GM21515 (cell line): ENCODE results near the gene ERBB4.

Experiments
- ATAC-seq: cut with Tn5 transposase; IDR thresholded peaks from one replicate; pipeline ENCODE4 v1.9.1; 2021; ENCODE audit not compliant: unreplicated experiment

Gene ERBB4

DNA sequence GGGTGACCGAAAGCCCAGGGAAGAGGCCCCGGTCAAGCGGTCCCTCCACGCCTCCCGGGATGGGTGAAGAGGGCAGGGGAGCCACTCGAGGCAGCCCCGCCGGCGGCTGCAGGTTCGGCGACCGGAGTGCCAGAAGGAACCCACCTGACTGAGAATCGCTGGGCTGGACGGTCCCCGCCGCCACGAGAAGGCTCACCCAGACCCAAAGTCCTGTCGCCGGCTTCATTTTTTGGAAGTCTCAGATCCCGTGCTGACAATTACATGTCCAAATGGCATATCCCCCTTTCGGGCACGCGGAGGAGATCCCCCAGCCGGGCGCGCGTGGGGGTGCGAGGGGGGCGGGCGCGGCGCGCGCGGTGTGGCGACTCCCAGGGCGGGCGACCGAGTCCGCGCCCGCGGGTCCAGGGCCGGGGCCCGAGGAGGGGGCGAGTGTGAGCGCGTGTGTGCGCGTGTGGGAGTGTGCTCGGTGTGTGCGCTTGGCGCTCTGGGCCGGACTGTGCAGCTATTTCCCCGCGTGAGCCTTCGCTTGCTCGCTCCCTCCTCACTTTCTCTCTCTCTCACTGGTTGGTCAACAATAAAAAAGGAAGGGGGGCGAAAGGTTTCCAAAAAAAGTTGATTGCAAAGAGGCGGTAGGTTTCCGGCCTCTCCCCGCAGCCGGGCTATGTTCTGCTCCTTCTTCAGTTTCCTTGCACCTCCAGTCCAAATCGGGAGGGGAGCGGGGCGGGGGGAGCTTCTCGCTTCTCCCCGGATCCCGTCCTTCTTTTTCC lies at the start of gene ERBB4:
Gene ERBB4, minus strand, starts transcription at position 498 of the 767 bp plus-strand sequence. Its CDS starts 272 bp downstream, at position 226.
- no peak for ATAC-seq

DNA sequence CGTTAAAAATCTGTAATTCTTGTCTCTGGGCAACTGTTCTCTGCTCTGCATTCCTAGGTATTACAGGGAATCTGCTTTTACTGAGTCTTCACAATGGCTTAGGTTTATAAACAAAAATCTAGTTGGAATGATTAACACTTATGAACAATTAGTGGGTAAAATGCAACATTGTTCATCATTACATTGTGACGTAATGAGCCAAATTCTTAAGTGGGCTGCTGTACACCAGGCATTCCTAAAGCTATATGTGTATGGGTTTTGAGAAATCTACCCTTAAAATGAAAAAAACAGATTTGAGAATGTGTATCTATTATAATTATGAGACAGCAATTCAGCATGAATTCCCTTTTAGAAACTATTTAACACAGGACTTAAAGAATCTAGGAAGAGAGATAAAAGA lies 41.5 kb upstream of the ERBB4 start:
- ATAC-seq: no peak

GRCh38 chr2:212556296-212556695 lies 17.7 kb upstream of the ERBB4 start:
- ATAC-seq: no peak

DNA sequence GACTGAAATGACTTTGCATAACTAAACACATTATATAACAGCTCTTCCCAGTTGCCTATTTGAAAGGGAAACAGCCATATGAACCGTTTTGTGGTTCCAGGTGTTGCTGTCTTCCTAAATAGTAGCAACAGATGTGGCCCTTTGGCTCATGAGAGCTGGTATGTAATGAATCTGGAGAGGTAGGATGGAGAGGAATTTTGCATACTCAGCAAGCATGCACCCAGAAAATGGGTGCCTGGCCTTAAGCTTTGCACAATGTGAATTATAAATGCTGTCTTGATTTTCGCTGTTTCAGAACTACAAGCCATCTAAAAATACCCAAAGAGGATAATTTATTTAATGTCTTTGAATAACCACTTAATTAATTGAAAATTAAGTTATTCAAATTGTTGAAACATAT lies 15.6 kb upstream of the ERBB4 start:
- no peak for ATAC-seq

DNA sequence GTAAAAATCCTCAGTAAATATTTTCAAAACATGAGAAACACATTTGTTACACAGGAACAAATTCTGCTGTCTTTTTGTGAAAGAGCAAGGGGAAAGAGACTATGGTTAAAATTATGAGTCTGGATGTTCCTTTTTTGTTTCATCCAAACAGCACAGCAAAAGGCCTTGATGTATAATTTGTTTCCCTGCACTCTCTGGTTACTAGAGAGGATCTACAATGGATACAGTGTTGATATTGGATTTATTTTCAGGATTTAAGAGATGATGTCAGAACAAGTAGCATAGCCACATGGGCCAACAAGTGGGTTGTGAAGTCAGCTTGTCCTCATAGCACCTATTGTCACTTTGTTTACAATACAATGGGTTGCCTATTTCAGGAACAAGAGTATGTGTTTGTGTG lies 11.3 kb upstream of the ERBB4 start:
- ATAC-seq: no peak

DNA sequence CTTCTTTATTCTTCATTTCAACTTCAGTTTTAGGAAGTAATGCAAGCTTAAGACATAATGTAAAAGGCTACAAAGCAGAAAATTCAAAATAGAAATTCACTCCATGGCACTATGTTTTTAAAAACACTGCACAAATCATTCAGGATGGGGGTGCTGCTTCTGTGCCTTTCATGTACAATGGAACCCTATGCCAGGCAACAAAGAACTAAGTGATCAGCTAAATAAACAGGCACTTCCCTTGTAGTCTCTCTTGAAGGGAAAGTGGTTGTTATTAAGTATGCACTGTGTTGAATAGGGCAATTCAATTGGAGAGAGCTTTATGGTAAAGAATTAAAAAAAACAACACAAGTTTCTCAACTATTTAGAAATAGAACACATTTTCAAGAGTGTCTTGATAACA lies 10.9 kb upstream of the ERBB4 start:
- no peak for ATAC-seq

DNA sequence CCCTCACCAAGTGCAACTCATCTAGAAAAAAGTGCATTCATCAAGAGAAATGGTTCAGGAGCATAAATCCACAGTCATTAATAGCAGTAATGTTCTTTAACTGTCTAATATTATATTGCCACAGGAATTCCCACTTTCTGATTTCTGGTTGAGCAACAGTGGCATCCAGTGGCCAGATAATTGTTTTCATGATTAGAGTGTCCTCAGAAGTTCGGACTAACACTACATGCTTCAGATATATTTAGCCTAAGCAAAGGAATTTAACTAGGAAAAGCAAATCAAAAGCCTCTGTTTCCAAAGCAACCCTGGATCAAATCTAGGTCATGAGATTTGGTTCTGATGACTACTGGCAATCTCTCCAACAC lies 9.8 kb upstream of the ERBB4 start:
- no peak for ATAC-seq

GRCh38 chr2:212547716-212548454 lies 9.3 kb upstream of the ERBB4 start:
- no peak for ATAC-seq

DNA sequence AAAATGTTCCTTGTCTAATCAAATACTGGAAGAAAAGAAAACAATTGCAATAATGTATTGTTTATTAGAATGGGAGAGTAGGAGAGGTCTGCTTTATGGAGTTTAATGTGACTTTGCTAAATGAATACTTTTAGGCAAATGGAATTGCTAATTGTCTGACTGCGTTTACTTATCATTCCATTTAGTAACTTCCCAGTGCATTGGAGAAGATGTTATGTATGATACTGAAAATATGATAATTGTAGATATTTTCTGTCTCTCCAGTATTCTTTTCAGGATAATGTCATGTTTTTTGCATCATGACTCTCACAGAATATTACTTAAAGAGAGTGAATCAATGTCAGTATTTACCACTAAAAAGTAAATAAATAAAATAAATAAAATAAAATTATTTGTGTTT lies 8.1 kb upstream of the ERBB4 start:
- no peak for ATAC-seq

DNA sequence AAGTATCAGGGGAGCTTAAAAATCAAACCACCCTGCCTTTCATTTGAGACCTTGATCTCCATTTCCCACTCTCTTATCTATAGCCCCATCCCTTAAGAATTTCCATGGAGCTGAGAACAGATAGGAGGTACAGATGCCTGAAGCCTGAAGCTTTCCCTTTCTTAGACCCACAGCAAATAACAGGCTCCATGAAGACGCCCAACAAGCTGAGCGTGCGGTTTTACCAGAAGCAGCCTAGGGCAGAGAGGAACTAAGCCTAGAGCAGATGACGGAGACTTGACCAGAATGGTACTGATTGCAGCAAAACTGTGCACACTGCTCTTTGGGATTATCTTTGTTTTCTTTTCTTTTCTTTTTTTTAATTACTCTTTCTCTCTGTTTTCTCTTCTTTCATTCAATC lies 1.7 kb upstream of the ERBB4 start:
- ATAC-seq: no peak

- no peak for ATAC-seq
Measured at GRCh38 chr2:212539072-212539880, 674 bp upstream of the ERBB4 start.

GRCh38 chr2:212537726-212538304 lies 787 bp downstream of the ERBB4 start:
- ATAC-seq: no peak

DNA sequence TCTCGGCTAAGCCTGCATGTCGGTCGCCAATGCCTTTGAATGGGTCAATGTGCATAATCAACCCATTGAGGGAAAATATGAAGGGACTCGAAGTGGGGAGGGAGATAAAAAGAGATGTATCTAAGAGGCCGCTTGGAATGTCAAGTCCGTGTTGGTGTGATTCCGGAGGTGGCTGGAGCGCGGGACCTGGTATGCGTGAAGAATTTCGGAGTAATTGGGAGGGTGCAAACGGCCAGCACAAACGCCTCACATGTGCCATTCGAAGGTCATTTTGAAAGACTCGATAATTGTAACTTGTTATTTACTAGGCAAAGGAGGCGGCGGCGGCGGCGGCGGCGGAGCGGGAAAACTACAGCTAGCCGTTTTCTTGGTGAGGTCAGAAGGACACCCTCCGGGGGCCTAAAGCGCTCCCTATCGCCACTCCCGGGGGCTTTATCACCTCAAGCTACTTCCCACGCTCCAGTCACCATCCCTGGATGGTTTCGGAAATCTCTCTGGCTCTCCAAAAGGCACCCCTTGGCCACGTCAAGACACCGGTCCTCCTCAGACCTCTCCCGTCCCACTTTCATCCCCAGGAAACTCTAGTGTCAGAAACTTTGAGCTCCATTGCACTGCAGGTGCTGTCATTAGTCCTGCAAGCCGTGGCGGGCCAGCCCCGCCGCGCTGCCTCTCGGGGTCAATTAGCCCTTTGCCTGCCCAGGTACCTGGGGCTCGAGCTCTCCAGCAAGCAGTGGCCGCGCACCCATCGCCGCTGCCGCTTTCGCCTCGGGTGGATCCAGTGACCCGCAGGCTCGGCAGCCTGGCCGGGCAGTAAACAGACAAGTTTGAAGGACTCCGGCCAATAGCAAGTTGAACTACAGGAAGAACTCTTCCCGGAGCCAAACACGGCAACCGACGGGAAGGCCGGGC lies 1.5 kb downstream of the ERBB4 start:
- ATAC-seq: no peak

- ATAC-seq: no peak
Measured at GRCh38 chr2:212535996-212536816, 2.4 kb downstream of the ERBB4 start.

- no peak for ATAC-seq
Measured at GRCh38 chr2:212534336-212534735, 4.3 kb downstream of the ERBB4 start.

GRCh38 chr2:212532585-212532984 lies 6.0 kb downstream of the ERBB4 start:
- no peak for ATAC-seq

GRCh38 chr2:212532087-212532486 lies 6.5 kb downstream of the ERBB4 start:
- no peak for ATAC-seq

- no peak for ATAC-seq
Measured at GRCh38 chr2:212531499-212531898, 7.1 kb downstream of the ERBB4 start.

GRCh38 chr2:212530991-212531390 lies 7.6 kb downstream of the ERBB4 start:
- no peak for ATAC-seq
